A549 (cell line): ENCODE results near the gene RHBDF2. TPM values are rescaled to one million over a fixed set of nuclear protein-coding genes. Genes with fewer than 3 reads are reported as not detected.

ENCODE experiments used
- ATAC-seq, 2 experiments: fragments of 200-7000 bp in 1 of 2; fragments of >200 bp in 1 of 2; cut with Nextera tagmentation in 1 of 2; cut with Tn5 transposase in 1 of 2; 3 replicates each; pipeline versions ENCODE4 v1.8.0 to v1.9.1; 2018 to 2020; ENCODE audit warnings: mild to moderate bottlenecking in 1 of 2, moderate library complexity in 1 of 2
- CTCF ChIA-PET: fragments of 300-600 bp; sonication (Branson Sonifier 250); formaldehyde crosslinking; extraction: SDS; loops from one replicate; lab custom pipeline; 2021; ENCODE audit warnings: antibody characterized with exemption, inconsistent platforms; lab: Yijun Ruan, JAX
- POLR2A ChIA-PET: fragments of 350-600 bp; formaldehyde crosslinking; extraction: SDS; loops from one replicate; lab custom pipeline; 2021; ENCODE audit warnings: antibody characterized with exemption, inconsistent platforms; lab: Yijun Ruan, JAX
- DNase-seq, 2 experiments: peaks; one replicate each; pipeline versions ENCODE4 v3.0.0 to v3.0.0-alpha.2; 2011 to 2016; ENCODE audit warnings: low read depth in 1 of 2, low spot score in 1 of 2
- FAIRE-seq: peaks from 2 replicates; lab custom pipeline; 2011; peaks lifted over from hg19 to GRCh38; lab: Jason Lieb, UNC
- H3K27ac ChIP-seq, 2 experiments: fragments of >200 bp; sonication (Bioruptor Twin); formaldehyde crosslinking; 3 replicates each; pipeline ENCODE4 v1.5.1; 2016 to 2017
- H3K4me1 ChIP-seq: fragments of >200 bp; sonication (Bioruptor Twin); formaldehyde crosslinking; 3 replicates; pipeline ENCODE4 v1.6.1; 2016
- H3K4me2 ChIP-seq: fragments of >200 bp; sonication (Bioruptor Twin); formaldehyde crosslinking; 3 replicates; pipeline ENCODE4 v1.6.1; 2016
- H3K4me3 ChIP-seq: fragments of >200 bp; sonication (Bioruptor Twin); formaldehyde crosslinking; 3 replicates; pipeline ENCODE4 v1.5.1; 2016
- H3K9me3 ChIP-seq: fragments of >200 bp; sonication (Bioruptor Twin); formaldehyde crosslinking; 3 replicates; pipeline ENCODE4 v1.6.1; 2016
- CBX8 ChIP-seq: fragments of 200-600 bp; sonication (generic); IDR thresholded peaks from 2 replicates; pipeline ENCODE4 v1.6.1; 2016
- CHD4 ChIP-seq: fragments of 200-600 bp; sonication (generic); IDR thresholded peaks from 2 replicates; pipeline ENCODE4 v1.6.1; 2016; ENCODE audit warnings: antibody characterized with exemption, mild to moderate bottlenecking, borderline replicate concordance
- EP300 ChIP-seq, 2 experiments: fragments of >200 bp; sonication (Bioruptor Twin); formaldehyde crosslinking; IDR thresholded peaks; 2 replicates in 1 of 2; 3 replicates in 1 of 2; pipeline ENCODE4 v1.6.1; 2016 to 2017
- FOSL2 ChIP-seq, 2 experiments: fragments of 450-650 bp in 1 of 2; fragments of >200 bp in 1 of 2; sonication (Bioruptor Twin) in 1 of 2; formaldehyde crosslinking; IDR thresholded peaks; 2 replicates each; pipeline versions ENCODE4 v1.5.0 to v1.6.1; 2016 to 2020; ENCODE audit warnings: mild to moderate bottlenecking in 1 of 2, moderate library complexity in 1 of 2
- NPAS2 ChIP-seq: fragments of 250-450 bp; sonication (Bioruptor Pico); IDR thresholded peaks from 2 replicates; pipeline ENCODE4 v1.8.0; 2022; ENCODE audit warnings: mild to moderate bottlenecking, moderate library complexity, borderline replicate concordance
- POLR2A ChIP-seq: IDR thresholded peaks from 2 replicates; pipeline ENCODE4 v1.6.1; 2012; ENCODE audit warnings: mild to moderate bottlenecking, low read length
- TP53 ChIP-seq: fragments of 250-450 bp; sonication (Bioruptor Pico); IDR thresholded peaks from 2 replicates; pipeline ENCODE4 v1.5.0; 2021; ENCODE audit warnings: mild to moderate bottlenecking, moderate library complexity
- ZC3H11A ChIP-seq: fragments of 450-650 bp; IDR thresholded peaks from 2 replicates; pipeline ENCODE4 v1.6.1; 2014; ENCODE audit warnings: antibody characterized with exemption, mild to moderate bottlenecking
- WGBS: methylation state at CpG from one replicate; pipeline ENCODE4 v1.1.6; 2017; ENCODE audit errors: missing lambda C conversion rate; 5-methylcytosine and 5-hydroxymethylcytosine counted together
- polyA plus RNA-seq, 4 experiments: library from polyadenylated mRNA; depleted of rRNA in 3 of 4; stranded (reverse); fragments of >200 nt; fragmentation: RNase III in 1 of 4; extraction: RNeasy Plus Mini Kit Qiagen cat#74134 plus additional on column Dnase treatment in 1 of 4; gene quantifications; 2 replicates in 3 of 4; 3 replicates in 1 of 4; pipeline ENCODE4 v1.2.3, GENCODE V29; 2011 to 2017
- TF ChIP-seq, protein P1 (sequence below): fragments of 250-450 bp; sonication (Bioruptor Pico); IDR thresholded peaks from 2 replicates; pipeline ENCODE4 v1.5.0; 2020; ENCODE audit warnings: low read depth, mild to moderate bottlenecking, moderate library complexity
- TF ChIP-seq, protein P2 (sequence below): IDR thresholded peaks from 2 replicates; pipeline ENCODE4 v1.6.1; 2012
- TF ChIP-seq, protein P3 (sequence below): IDR thresholded peaks from 2 replicates; pipeline ENCODE4 v1.6.1; 2012
- TF ChIP-seq, protein P4 (sequence below): fragments of >200 bp; sonication (Bioruptor Twin); formaldehyde crosslinking; IDR thresholded peaks from 3 replicates; pipeline ENCODE4 v1.5.1; 2016
- TF ChIP-seq, protein P5 (sequence below): fragments of >200 bp; sonication (Bioruptor Twin); formaldehyde crosslinking; IDR thresholded peaks from 3 replicates; pipeline ENCODE4 v1.6.1; 2016
- TF ChIP-seq, protein P6 (sequence below): fragments of >200 bp; sonication (Bioruptor Twin); formaldehyde crosslinking; IDR thresholded peaks from 2 replicates; pipeline ENCODE4 v1.6.1; 2016

Gene RHBDF2
- polyA plus RNA-seq, 2 of the 4 experiments (the other 2 are of a cell fraction): 14.0 to 42.9 TPM

DNA sequence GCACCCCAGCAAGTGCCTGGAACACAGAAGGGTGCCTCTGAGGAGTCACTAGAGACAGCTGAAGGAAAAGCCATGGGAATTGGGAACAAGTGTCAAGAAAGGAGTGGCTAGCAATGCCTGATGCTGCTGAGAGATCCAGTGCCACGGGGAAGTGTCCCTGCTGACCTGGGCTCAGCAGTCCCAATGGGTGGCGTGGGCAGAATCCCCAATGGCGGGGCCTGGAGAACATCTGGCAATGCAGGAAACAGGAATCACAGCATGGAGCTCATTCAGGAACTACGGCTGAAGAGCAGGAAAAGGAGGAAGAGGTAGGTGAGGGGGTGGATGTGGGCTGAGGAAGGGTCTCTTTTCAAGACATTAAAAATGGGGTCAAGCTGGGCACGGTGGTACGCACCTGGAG lies 78.4 kb downstream of the RHBDF2 start:
- WGBS: 95% methylated on average over 6 of the region's 6 CpGs
- CTCF ChIA-PET: interaction anchor here (1.6 to 42.5 kb wide), 5 partner anchors 12 to 119 kb away, joined by 6 to 1094 read pairs (median 14); partner anchors contain the start of gene SPHK1
- no peak for FAIRE-seq

DNA sequence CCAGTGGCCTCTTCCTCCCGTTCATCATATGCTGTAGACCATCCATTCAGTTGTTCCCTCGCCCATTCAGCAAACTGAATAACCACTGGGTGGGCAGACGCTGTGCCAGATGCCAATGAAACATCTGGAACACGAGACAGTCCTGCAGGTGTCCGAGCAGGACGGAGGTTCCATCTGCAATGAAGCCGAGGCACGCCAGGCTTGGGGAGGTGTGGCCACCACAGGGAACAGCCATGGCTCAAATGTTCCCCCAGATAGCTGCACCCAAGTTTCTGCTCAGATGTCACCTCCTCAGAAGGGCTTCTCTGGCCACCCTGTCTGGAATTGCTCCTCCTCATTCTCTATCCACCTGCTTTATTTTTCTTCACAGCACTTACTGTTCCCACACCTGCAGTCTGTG lies 78.8 kb downstream of the RHBDF2 start:
- peaks cover 3% of the 10 kb centered on the region for H3K4me1 ChIP-seq
- DNase-seq: no peak
- TF ChIP-seq, protein P1, sequence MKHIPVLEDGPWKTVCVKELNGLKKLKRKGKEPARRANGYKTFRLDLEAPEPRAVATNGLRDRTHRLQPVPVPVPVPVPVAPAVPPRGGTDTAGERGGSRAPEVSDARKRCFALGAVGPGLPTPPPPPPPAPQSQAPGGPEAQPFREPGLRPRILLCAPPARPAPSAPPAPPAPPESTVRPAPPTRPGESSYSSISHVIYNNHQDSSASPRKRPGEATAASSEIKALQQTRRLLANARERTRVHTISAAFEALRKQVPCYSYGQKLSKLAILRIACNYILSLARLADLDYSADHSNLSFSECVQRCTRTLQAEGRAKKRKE (CRISPR knock-in tag): no peak
- TF ChIP-seq CHD4 (no peak), ZC3H11A (no peak), FOSL2 (IDR thresholded peaks at IDR 0.05) (no peak), FOSL2 (CRISPR knock-in tag; IDR thresholded peaks at IDR 0.05) (no peak), TP53 (CRISPR knock-in tag) (no peak), POLR2A (no peak)
- TF ChIP-seq, protein P2, sequence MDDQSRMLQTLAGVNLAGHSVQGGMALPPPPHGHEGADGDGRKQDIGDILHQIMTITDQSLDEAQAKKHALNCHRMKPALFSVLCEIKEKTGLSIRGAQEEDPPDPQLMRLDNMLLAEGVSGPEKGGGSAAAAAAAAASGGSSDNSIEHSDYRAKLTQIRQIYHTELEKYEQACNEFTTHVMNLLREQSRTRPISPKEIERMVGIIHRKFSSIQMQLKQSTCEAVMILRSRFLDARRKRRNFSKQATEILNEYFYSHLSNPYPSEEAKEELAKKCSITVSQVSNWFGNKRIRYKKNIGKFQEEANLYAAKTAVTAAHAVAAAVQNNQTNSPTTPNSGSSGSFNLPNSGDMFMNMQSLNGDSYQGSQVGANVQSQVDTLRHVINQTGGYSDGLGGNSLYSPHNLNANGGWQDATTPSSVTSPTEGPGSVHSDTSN: no peak
- TF ChIP-seq, protein P3, sequence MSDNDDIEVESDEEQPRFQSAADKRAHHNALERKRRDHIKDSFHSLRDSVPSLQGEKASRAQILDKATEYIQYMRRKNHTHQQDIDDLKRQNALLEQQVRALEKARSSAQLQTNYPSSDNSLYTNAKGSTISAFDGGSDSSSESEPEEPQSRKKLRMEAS: no peak
- TF ChIP-seq, protein P4, sequence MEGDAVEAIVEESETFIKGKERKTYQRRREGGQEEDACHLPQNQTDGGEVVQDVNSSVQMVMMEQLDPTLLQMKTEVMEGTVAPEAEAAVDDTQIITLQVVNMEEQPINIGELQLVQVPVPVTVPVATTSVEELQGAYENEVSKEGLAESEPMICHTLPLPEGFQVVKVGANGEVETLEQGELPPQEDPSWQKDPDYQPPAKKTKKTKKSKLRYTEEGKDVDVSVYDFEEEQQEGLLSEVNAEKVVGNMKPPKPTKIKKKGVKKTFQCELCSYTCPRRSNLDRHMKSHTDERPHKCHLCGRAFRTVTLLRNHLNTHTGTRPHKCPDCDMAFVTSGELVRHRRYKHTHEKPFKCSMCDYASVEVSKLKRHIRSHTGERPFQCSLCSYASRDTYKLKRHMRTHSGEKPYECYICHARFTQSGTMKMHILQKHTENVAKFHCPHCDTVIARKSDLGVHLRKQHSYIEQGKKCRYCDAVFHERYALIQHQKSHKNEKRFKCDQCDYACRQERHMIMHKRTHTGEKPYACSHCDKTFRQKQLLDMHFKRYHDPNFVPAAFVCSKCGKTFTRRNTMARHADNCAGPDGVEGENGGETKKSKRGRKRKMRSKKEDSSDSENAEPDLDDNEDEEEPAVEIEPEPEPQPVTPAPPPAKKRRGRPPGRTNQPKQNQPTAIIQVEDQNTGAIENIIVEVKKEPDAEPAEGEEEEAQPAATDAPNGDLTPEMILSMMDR: no peak
- ChIA-PET CTCF (interaction anchor here (1.6 to 42.5 kb wide), 5 partner anchors 13 to 119 kb away, joined by 6 to 1094 read pairs (median 14); partner anchors contain the start of gene SPHK1), POLR2A (no interaction called here)
- 93% methylated on average over 8 of the region's 8 CpGs for WGBS
- H3K4me2 ChIP-seq: no peak overlapping the region
- no peaks in the 10 kb centered on the region for H3K9me3 ChIP-seq
- FAIRE-seq: no peak
- no peak overlapping the region for H3K27ac ChIP-seq
- ATAC-seq: no peak
- H3K4me3 ChIP-seq: no peak overlapping the region

More for the DNA sequence above, 78.4 kb downstream of the RHBDF2 start:
- Histone ChIP-seq H3K4me2 (no peak overlapping the region), H3K27ac (no peak overlapping the region)
- TF ChIP-seq EP300 (IDR thresholded peaks at IDR 0.05) (no peak), NPAS2 (CRISPR knock-in tag) (no peak), CBX8 (no peak)
- TF ChIP-seq, protein P5, sequence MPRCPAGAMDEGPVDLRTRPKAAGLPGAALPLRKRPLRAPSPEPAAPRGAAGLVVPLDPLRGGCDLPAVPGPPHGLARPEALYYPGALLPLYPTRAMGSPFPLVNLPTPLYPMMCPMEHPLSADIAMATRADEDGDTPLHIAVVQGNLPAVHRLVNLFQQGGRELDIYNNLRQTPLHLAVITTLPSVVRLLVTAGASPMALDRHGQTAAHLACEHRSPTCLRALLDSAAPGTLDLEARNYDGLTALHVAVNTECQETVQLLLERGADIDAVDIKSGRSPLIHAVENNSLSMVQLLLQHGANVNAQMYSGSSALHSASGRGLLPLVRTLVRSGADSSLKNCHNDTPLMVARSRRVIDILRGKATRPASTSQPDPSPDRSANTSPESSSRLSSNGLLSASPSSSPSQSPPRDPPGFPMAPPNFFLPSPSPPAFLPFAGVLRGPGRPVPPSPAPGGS: no peak
- TF ChIP-seq, protein P6, sequence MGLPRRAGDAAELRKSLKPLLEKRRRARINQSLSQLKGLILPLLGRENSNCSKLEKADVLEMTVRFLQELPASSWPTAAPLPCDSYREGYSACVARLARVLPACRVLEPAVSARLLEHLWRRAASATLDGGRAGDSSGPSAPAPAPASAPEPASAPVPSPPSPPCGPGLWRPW: no peak
- TF ChIP-seq, protein P3: no peak
- TF ChIP-seq, protein P4: no peak
- TF ChIP-seq, all 56 proteins: peak for 0
- no peak for ATAC-seq
- H3K4me3 ChIP-seq: no peak overlapping the region
- H3K4me1 ChIP-seq: peaks cover 7% of the 10 kb centered on the region
- POLR2A ChIA-PET: no interaction called here
- no peak for DNase-seq
- H3K9me3 ChIP-seq: no peaks in the 10 kb centered on the region
